GM23248 (cell line): Measurements from ENCODE around the gene RIGI. TPM values are rescaled to one million over a fixed set of nuclear protein-coding genes. Genes with fewer than 3 reads are reported as not detected.

Source experiments
- DNase-seq: peaks from one replicate; pipeline ENCODE4 v3.0.0-alpha.2; 2015
- H2AFZ ChIP-seq: fragments of 200-600 bp; sonication (generic); 2 replicates; pipeline ENCODE4 v1.6.1; 2016; ENCODE audit warnings: antibody characterized with exemption
- H3F3A ChIP-seq: fragments of 200-600 bp; sonication (generic); 2 replicates; pipeline ENCODE4 v1.6.1; 2016; ENCODE audit warnings: mild to moderate bottlenecking, antibody characterized with exemption, mixed run types; ENCODE audit not compliant: insufficient read depth
- H3K27ac ChIP-seq: fragments of 200-600 bp; sonication (generic); 2 replicates; pipeline ENCODE4 v1.5.1; 2016; ENCODE audit warnings: mild to moderate bottlenecking
- H3K27me3 ChIP-seq: fragments of 200-600 bp; sonication (generic); replicated peaks from 2 replicates; pipeline ENCODE4 v1.6.1; 2016; ENCODE audit warnings: mild to moderate bottlenecking; ENCODE audit not compliant: insufficient read depth
- H3K36me3 ChIP-seq: fragments of 200-600 bp; sonication (generic); 2 replicates; pipeline ENCODE4 v1.6.1; 2016; ENCODE audit warnings: low read depth, mild to moderate bottlenecking
- H3K4me1 ChIP-seq: fragments of 200-600 bp; sonication (generic); 2 replicates; pipeline ENCODE4 v1.6.1; 2016; ENCODE audit warnings: mild to moderate bottlenecking; ENCODE audit not compliant: insufficient read depth
- H3K4me2 ChIP-seq: fragments of 200-600 bp; sonication (generic); one replicate; pipeline ENCODE4 v1.6.1; 2016; ENCODE audit warnings: mild to moderate bottlenecking; ENCODE audit not compliant: unreplicated experiment
- H3K4me3 ChIP-seq: fragments of 200-600 bp; sonication (generic); 2 replicates; pipeline ENCODE4 v1.5.1; 2016; ENCODE audit warnings: mild to moderate bottlenecking
- H3K79me2 ChIP-seq: fragments of 200-600 bp; sonication (generic); 2 replicates; pipeline ENCODE4 v1.6.1; 2016; ENCODE audit warnings: mild to moderate bottlenecking; ENCODE audit not compliant: insufficient read depth
- H3K9ac ChIP-seq: fragments of 200-600 bp; sonication (generic); 2 replicates; pipeline ENCODE4 v1.6.1; 2016; ENCODE audit warnings: mild to moderate bottlenecking
- H3K9me2 ChIP-seq: fragments of 200-600 bp; sonication (generic); 2 replicates; pipeline ENCODE4 v1.6.1; 2016; ENCODE audit warnings: mixed run types, mild to moderate bottlenecking, moderate library complexity; ENCODE audit not compliant: insufficient read depth
- H3K9me3 ChIP-seq: fragments of 200-600 bp; sonication (generic); one replicate; pipeline ENCODE4 v1.6.1; 2017; ENCODE audit warnings: low read depth
- H4K20me1 ChIP-seq: fragments of 200-600 bp; sonication (generic); 2 replicates; pipeline ENCODE4 v1.6.0; 2016; ENCODE audit not compliant: insufficient read depth
- EZH2 ChIP-seq: fragments of 200-600 bp; sonication (generic); IDR thresholded peaks from 2 replicates; pipeline ENCODE4 v1.6.1; 2018; ENCODE audit warnings: antibody characterized with exemption, mild to moderate bottlenecking; ENCODE audit not compliant: insufficient read depth, poor library complexity, severe bottlenecking
- EZH2phosphoT487 ChIP-seq: fragments of 200-600 bp; sonication (generic); IDR thresholded peaks from 2 replicates; pipeline ENCODE4 v1.6.1; 2018; ENCODE audit warnings: antibody characterized with exemption, moderate library complexity, mild to moderate bottlenecking, low read depth; ENCODE audit not compliant: insufficient read depth
- WGBS, 2 experiments: methylation state at CpG; one replicate each; pipeline ENCODE4 v1.1.6; 2015 to 2017; ENCODE audit warnings: low lambda C conversion rate in 2 of 2, low coverage in 1 of 2; ENCODE audit errors: missing lambda C conversion rate in 2 of 2; 5-methylcytosine and 5-hydroxymethylcytosine counted together
- in situ Hi-C: fragments of 300-500 bp; cut with MboI; formaldehyde crosslinking; loops from 2 replicates; pipeline ENCODE4 v1.15.0; 2020
- polyA plus RNA-seq: library from polyadenylated mRNA; unstranded; fragments of >200 nt; fragmentation: Nextera tagmentation; extraction: Ambion mirVana; gene quantifications from 2 replicates; pipeline ENCODE4 v1.2.1, GENCODE V29; 2016
- total RNA-seq: library from RNA; depleted of rRNA; stranded (reverse); fragments of >200 nt; shearing (Covaris generic); gene quantifications from 2 replicates; pipeline ENCODE4 v1.2.3, GENCODE V29; 2014; rRNA removed

The RIGI gene
- total and polyA plus RNA-seq, 2 experiments from 2014 or later = 5.1 to 8.2 TPM

GRCh38 chr9:32487981-32488380, 38.0 kb downstream of the RIGI start:
- in situ Hi-C loops = no loop called here
- TF ChIP-seq EZH2phosphoT487 (no peak), EZH2 (no peak)
- Histone ChIP-seq H3K27ac (no peak overlapping the region), H3K9ac (no peak overlapping the region), H3K4me2 (no peak overlapping the region), H3K9me3 (no peaks in the 10 kb centered on the region), H3K79me2 (no peaks in the 10 kb centered on the region), H3K27me3 (no peaks in the 10 kb centered on the region), H3K4me3 (no peak overlapping the region), H3K4me1 (peaks cover 3% of the 10 kb centered on the region; the same call in 1 of the 2 replicates), H4K20me1 (no peaks in the 10 kb centered on the region), H3K9me2 (no peaks in the 10 kb centered on the region), H3K36me3 (peaks cover 17% of the 10 kb centered on the region; the same call in 1 of the 2 replicates), H2AFZ (no peak overlapping the region), H3F3A (peaks cover 13% of the 10 kb centered on the region; the same call in 1 of the 2 replicates)
- DNase-seq = no peak
- WGBS, 2 experiments = 89 to 93% methylated on average over 3 of the region's 3 CpGs

GRCh38 chr9:32486839-32487562, 39.0 kb downstream of the RIGI start:
- H3K4me2 ChIP-seq = no peak overlapping the region

GRCh38 chr9:32483343-32483742, 42.7 kb downstream of the RIGI start:
- in situ Hi-C loops = no loop called here
- H3K9me3 ChIP-seq = no peaks in the 10 kb centered on the region
- peaks cover 26% of the 10 kb centered on the region; the same call in 1 of the 2 replicates for H3K36me3 ChIP-seq
- peaks cover 13% of the 10 kb centered on the region; the same call in 1 of the 2 replicates for H3F3A ChIP-seq
- H4K20me1 ChIP-seq = no peaks in the 10 kb centered on the region
- no peak overlapping the region for H3K9ac ChIP-seq
- H3K27ac ChIP-seq = no peak overlapping the region
- H2AFZ ChIP-seq = no peak overlapping the region
- H3K4me3 ChIP-seq = no peak overlapping the region
- DNase-seq = no peak
- no peak for TF ChIP-seq EZH2phosphoT487
- no peak for TF ChIP-seq EZH2
- H3K79me2 ChIP-seq = no peaks in the 10 kb centered on the region
- H3K9me2 ChIP-seq = no peaks in the 10 kb centered on the region
- no peaks in the 10 kb centered on the region for H3K27me3 ChIP-seq
- no peak overlapping the region for H3K4me2 ChIP-seq
- peaks cover 3% of the 10 kb centered on the region; the same call in 1 of the 2 replicates for H3K4me1 ChIP-seq
- 94 to 96% methylated on average over 4 of the region's 4 CpGs for WGBS, 2 experiments

More at GRCh38 chr9:32486839-32487562, 39.0 kb downstream of the RIGI start:
- 55 to 64% methylated on average over 2 of the region's 2 CpGs for WGBS, 2 experiments
- peaks cover 13% of the 10 kb centered on the region; the same call in 1 of the 2 replicates for H3F3A ChIP-seq
- no peaks in the 10 kb centered on the region for H4K20me1 ChIP-seq
- no peaks in the 10 kb centered on the region for H3K9me3 ChIP-seq
- DNase-seq = peak; percentile 37
- no peak overlapping the region for H3K27ac ChIP-seq
- H3K79me2 ChIP-seq = no peaks in the 10 kb centered on the region
- TF ChIP-seq EZH2phosphoT487 (no peak), EZH2 (no peak)
- H3K27me3 ChIP-seq = no peaks in the 10 kb centered on the region
- no peaks in the 10 kb centered on the region for H3K9me2 ChIP-seq
- no peak overlapping the region for H3K9ac ChIP-seq
- no peak overlapping the region for H2AFZ ChIP-seq
- H3K36me3 ChIP-seq = peaks cover 17% of the 10 kb centered on the region; the same call in 1 of the 2 replicates
- in situ Hi-C loops = no loop called here
- no peak overlapping the region for H3K4me3 ChIP-seq
- H3K4me1 ChIP-seq = peaks cover 3% of the 10 kb centered on the region; the same call in 1 of the 2 replicates

Other genes with a start within 250 kb of the RIGI start
- gene ACO1, start 141.6 kb downstream of the RIGI start, total RNA-seq = 79.5 and 84.1 TPM in 2 replicates
- gene ACO1, start 141.6 kb downstream of the RIGI start, polyA plus RNA-seq = 72.0 and 76.7 TPM in 2 replicates
- 0.51 and 4.1 TPM in 2 replicates for gene SMIM27, start 26.1 kb upstream of the RIGI start, total RNA-seq
- 40.1 and 41.4 TPM in 2 replicates for gene SMIM27, start 26.1 kb upstream of the RIGI start, polyA plus RNA-seq
- gene TOPORS, start 26.4 kb upstream of the RIGI start, total RNA-seq = 26.9 and 28.1 TPM in 2 replicates
- 16.4 and 18.7 TPM in 2 replicates for gene TOPORS, start 26.4 kb upstream of the RIGI start, polyA plus RNA-seq
- 31.8 and 43.6 TPM in 2 replicates for gene NDUFB6, start 47.0 kb upstream of the RIGI start, total RNA-seq
- gene NDUFB6, start 47.0 kb upstream of the RIGI start, polyA plus RNA-seq = 172 and 175 TPM in 2 replicates
- not detected in 2 replicates for gene TAF1L, start 109.5 kb upstream of the RIGI start, total RNA-seq
- not detected in 2 replicates for gene TAF1L, start 109.5 kb upstream of the RIGI start, polyA plus RNA-seq